Keratinocyte (primary cell): Measurements from ENCODE around the gene IGFL1. TPM values are rescaled to one million over a fixed set of nuclear protein-coding genes. Genes with fewer than 3 reads are reported as not detected.
"Not testable (repeated sequence)": the region's sequence is repeated elsewhere in the genome, so short reads cannot be mapped to it uniquely, and the experiment has no call there.

Experiments
- DNase-seq: peaks from one replicate; pipeline ENCODE4 v3.0.0-alpha.2; 2011; ENCODE audit warnings: low read depth, missing footprints, low spot score
- FAIRE-seq: peaks from 2 replicates; lab custom pipeline; 2011; peaks lifted over from hg19 to GRCh38; lab: Jason Lieb, UNC
- H2AFZ ChIP-seq: 2 replicates; pipeline ENCODE4 v1.6.0; 2012; ENCODE audit warnings: low read length, control low read depth, inconsistent platforms; ENCODE audit not compliant: control insufficient read depth
- H3K27ac ChIP-seq: 2 replicates; pipeline ENCODE4 v1.5.1; 2011; ENCODE audit warnings: low read length; ENCODE audit not compliant: control insufficient read depth, insufficient read depth
- H3K27me3 ChIP-seq: 3 replicates; pipeline ENCODE4 v1.6.0; 2011; ENCODE audit warnings: low read length; ENCODE audit not compliant: control insufficient read depth, insufficient read depth; ENCODE audit errors: extremely low read depth
- H3K36me3 ChIP-seq, 2 experiments: 2 replicates in 1 of 2; 3 replicates in 1 of 2; pipeline ENCODE4 v1.5.1; 2011; ENCODE audit warnings: low read length in 2 of 2, mild to moderate bottlenecking in 1 of 2; ENCODE audit not compliant: control insufficient read depth in 2 of 2, insufficient read depth in 2 of 2; ENCODE audit errors: extremely low read depth in 1 of 2
- H3K4me1 ChIP-seq: 3 replicates; pipeline ENCODE4 v1.5.1; 2011; ENCODE audit warnings: low read length; ENCODE audit not compliant: control insufficient read depth, insufficient read depth; ENCODE audit errors: extremely low read depth
- H3K4me2 ChIP-seq: 3 replicates; pipeline ENCODE4 v1.6.0; 2011; ENCODE audit warnings: low read depth, low read length; ENCODE audit not compliant: control insufficient read depth, insufficient read depth; ENCODE audit errors: extremely low read depth
- H3K4me3 ChIP-seq, 3 experiments: fragments of 200-600 bp in 1 of 3; sonication (generic) in 1 of 3; 2 replicates in 2 of 3; 3 replicates in 1 of 3; pipeline ENCODE4 v1.5.1; 2011 to 2016; ENCODE audit warnings: low read length in 3 of 3, mild to moderate bottlenecking in 3 of 3, control low read depth in 2 of 3, inconsistent platforms in 1 of 3, low read depth in 1 of 3, mixed read lengths in 1 of 3, mixed run types in 1 of 3, moderate library complexity in 1 of 3; ENCODE audit not compliant: control insufficient read depth in 2 of 3, insufficient read depth in 2 of 3; ENCODE audit errors: extremely low read depth in 1 of 3
- H3K79me2 ChIP-seq: 2 replicates; pipeline ENCODE4 v1.6.0; 2012; ENCODE audit warnings: low read length; ENCODE audit not compliant: control insufficient read depth, insufficient read depth
- H3K9ac ChIP-seq: 3 replicates; pipeline ENCODE4 v1.6.0; 2011; ENCODE audit warnings: low read length; ENCODE audit not compliant: control insufficient read depth, insufficient read depth; ENCODE audit errors: extremely low read depth
- H3K9me1 ChIP-seq: 3 replicates; pipeline ENCODE4 v1.6.0; 2011; ENCODE audit warnings: low read length; ENCODE audit not compliant: control insufficient read depth, insufficient read depth; ENCODE audit errors: extremely low read depth
- H3K9me3 ChIP-seq: 2 replicates; pipeline ENCODE4 v1.5.1; 2012; ENCODE audit warnings: low read depth, low read length; ENCODE audit not compliant: control insufficient read depth
- H4K20me1 ChIP-seq: 3 replicates; pipeline ENCODE4 v1.6.0; 2011; ENCODE audit warnings: low read length; ENCODE audit not compliant: control insufficient read depth, insufficient read depth; ENCODE audit errors: extremely low read depth
- EZH2 ChIP-seq: IDR thresholded peaks from one replicate; pipeline ENCODE4 v1.6.1; 2012; ENCODE audit warnings: inconsistent platforms, mild to moderate bottlenecking, low read length, moderate library complexity
- dilution Hi-C: fragments of 300-500 bp; cut with MboI; formaldehyde crosslinking; loops from one replicate; pipeline ENCODE4 v1.7.0; 2020; ENCODE audit warnings: low sequenced_read_pairs; ENCODE audit not compliant: extremely low pct_ligation_motif_present
- polyA plus RNA-seq, 5 experiments: library from polyadenylated mRNA; depleted of rRNA in 3 of 5; stranded (reverse) in 3 of 5; stranded (forward) in 1 of 5; unstranded in 1 of 5; fragments of >200 nt; gene quantifications; 1 replicate in 1 of 5; 2 replicates in 3 of 5; 3 replicates in 1 of 5; pipeline versions ENCODE4 v1.2.1 to v1.2.3, GENCODE V29; 2011 to 2012; ENCODE audit warnings: missing spikeins in 2 of 5, low read depth in 1 of 5, low replicate concordance in 1 of 5
- TF ChIP-seq, protein P1 (sequence below), 3 experiments: IDR thresholded peaks in 1 of 3; conservative IDR thresholded peaks in 1 of 3; optimal IDR thresholded peaks in 1 of 3; 2 replicates in 2 of 3; 3 replicates in 1 of 3; pipeline versions ENCODE3 to v1.5.1; 2011; ENCODE audit warnings: low read length in 3 of 3, mild to moderate bottlenecking in 3 of 3, moderate library complexity in 2 of 3, control low read depth in 1 of 3, inconsistent platforms in 1 of 3; ENCODE audit not compliant: insufficient read depth in 2 of 3; ENCODE audit errors: extremely low read depth in 1 of 3

IGFL1 gene
- polyA plus RNA-seq, 1 donor (not counting 4 experiments of a cell fraction or from before 2014, with no cell fraction given): 21.3 TPM

DNA sequence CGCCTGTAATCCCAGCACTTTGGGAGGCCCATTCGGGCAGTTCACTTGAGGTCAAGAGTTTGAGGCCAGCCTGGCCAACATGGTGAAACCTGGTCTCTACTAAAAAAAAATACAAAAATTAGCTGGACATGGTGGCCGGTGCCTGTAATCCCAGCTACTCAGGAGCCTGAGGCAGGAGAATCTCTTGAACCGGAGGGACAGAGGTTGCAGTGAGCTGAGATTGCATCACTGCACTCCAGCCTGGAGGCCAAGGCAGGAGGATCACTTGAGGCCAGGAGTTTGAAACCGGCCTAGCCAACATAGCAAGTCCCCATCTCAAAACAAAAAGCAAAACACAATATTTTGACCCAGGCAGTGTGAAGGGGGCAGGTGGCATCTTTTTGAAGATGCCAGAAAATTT, 35.3 kb downstream of the IGFL1 start:
- H3K27me3 ChIP-seq: peaks cover 21% of the 10 kb centered on the region
- H3K27ac ChIP-seq, H3K4me3 ChIP-seq, dilution Hi-C loops, FAIRE-seq, H3K9me1 ChIP-seq, H2AFZ ChIP-seq, H3K36me3 ChIP-seq, H3K9me3 ChIP-seq, H3K79me2 ChIP-seq, DNase-seq, H3K4me2 ChIP-seq, H4K20me1 ChIP-seq, H3K9ac ChIP-seq: not testable (repeated sequence)
- peaks cover 13% of the 10 kb centered on the region for H3K4me1 ChIP-seq

DNA sequence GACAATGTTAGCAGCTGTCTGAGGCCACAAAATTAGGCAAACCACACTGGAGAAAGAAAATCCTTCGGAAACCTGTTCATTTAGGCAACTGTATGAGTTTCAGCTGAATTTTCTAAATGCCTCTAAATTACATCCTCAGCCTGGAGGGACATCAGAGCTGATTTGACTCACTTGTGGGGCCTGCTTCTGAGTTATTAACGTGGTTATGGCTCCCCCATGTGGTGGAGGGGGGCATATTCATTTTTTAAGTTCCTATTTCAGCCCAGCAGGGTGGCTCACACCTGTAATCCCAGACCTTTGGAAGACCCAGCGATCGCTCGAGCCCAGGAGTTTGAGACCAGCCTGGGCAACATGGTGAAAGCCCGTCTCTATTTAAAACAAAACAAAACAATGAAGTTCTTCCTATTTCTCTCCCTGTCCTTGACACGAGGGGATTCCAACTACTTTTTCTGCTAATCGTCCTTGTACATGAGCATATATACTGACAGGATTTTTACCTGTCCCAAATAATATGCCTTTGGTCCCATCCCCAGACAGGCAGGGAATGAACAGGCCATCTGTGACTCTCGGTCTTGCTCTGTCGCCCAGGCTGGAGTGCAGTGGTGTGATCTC, 35.8 kb downstream of the IGFL1 start:
- Histone ChIP-seq H3K9me3 (no peaks in the 10 kb centered on the region), H3K9ac (no peak overlapping the region), H3K9me1 (no peaks in the 10 kb centered on the region), H2AFZ (no peak overlapping the region), H3K4me2 (no peak overlapping the region), H3K4me3 (no peak overlapping the region), H3K36me3 (no peaks in the 10 kb centered on the region), H3K27me3 (peaks cover 18% of the 10 kb centered on the region), H3K79me2 (no peaks in the 10 kb centered on the region), H3K4me1 (peaks cover 13% of the 10 kb centered on the region), H4K20me1 (no peaks in the 10 kb centered on the region), H3K27ac (no peak overlapping the region)
- FAIRE-seq (peak; percentile 83), DNase-seq (peak; percentile 69)
- TF ChIP-seq, protein P1, sequence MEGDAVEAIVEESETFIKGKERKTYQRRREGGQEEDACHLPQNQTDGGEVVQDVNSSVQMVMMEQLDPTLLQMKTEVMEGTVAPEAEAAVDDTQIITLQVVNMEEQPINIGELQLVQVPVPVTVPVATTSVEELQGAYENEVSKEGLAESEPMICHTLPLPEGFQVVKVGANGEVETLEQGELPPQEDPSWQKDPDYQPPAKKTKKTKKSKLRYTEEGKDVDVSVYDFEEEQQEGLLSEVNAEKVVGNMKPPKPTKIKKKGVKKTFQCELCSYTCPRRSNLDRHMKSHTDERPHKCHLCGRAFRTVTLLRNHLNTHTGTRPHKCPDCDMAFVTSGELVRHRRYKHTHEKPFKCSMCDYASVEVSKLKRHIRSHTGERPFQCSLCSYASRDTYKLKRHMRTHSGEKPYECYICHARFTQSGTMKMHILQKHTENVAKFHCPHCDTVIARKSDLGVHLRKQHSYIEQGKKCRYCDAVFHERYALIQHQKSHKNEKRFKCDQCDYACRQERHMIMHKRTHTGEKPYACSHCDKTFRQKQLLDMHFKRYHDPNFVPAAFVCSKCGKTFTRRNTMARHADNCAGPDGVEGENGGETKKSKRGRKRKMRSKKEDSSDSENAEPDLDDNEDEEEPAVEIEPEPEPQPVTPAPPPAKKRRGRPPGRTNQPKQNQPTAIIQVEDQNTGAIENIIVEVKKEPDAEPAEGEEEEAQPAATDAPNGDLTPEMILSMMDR (optimal IDR thresholded peaks at IDR 0.05 in 1 of 3, IDR thresholded peaks at IDR 0.05 in 1 of 3, conservative IDR thresholded peaks at IDR 0.05 in 1 of 3; ENCODE audit: extremely low read depth in 1 of 3, insufficient read depth in 2 of 3, low read length in 3 of 3): peak; percentile 69 to 82 (median 82)
- TF ChIP-seq EZH2: no peak
- dilution Hi-C loops: no loop called here

DNA sequence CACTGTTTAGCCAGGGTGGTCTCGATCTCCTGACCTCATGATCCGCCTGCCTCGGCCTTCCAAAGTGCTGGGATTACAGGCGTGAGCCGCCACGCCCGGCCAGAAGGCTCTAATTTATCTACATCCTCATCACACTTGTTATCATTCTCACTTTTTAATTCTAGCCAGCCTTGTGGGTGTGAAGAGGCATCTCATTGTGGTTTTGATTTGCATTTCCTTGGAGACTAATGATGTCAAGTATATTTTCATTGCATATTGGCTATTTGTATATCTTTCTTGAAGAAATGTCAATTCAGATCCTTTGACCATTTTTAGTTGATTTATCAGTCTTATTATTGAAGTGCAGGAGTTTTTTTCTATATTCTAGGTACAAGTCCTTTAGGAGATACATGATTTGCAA, 39.6 kb downstream of the IGFL1 start:
- no peak overlapping the region for H3K9ac ChIP-seq
- FAIRE-seq (no peak), DNase-seq (no peak)
- H3K27me3 ChIP-seq: peaks cover 3% of the 10 kb centered on the region
- H3K4me2 ChIP-seq: no peak overlapping the region
- peaks cover 4% of the 10 kb centered on the region for H3K4me1 ChIP-seq
- H3K9me3 ChIP-seq: no peaks in the 10 kb centered on the region
- H4K20me1 ChIP-seq: no peaks in the 10 kb centered on the region
- no peaks in the 10 kb centered on the region for H3K79me2 ChIP-seq
- dilution Hi-C loops: no loop called here
- H3K36me3 ChIP-seq: no peaks in the 10 kb centered on the region
- H3K27ac ChIP-seq: no peak overlapping the region
- TF ChIP-seq EZH2: no peak
- TF ChIP-seq, protein P1 (optimal IDR thresholded peaks at IDR 0.05 in 1 of 3, IDR thresholded peaks at IDR 0.05 in 1 of 3, conservative IDR thresholded peaks at IDR 0.05 in 1 of 3; ENCODE audit: extremely low read depth in 1 of 3, insufficient read depth in 2 of 3, low read length in 3 of 3): no peak
- no peak overlapping the region for H3K4me3 ChIP-seq
- H3K9me1 ChIP-seq: no peaks in the 10 kb centered on the region
- H2AFZ ChIP-seq: no peak overlapping the region
